ENCODE measurements around the gene ZSCAN5A. TPM values are rescaled to one million over a fixed set of nuclear protein-coding genes. Genes with fewer than 3 reads are reported as not detected.

Gene ZSCAN5A
- total and polyA plus RNA-seq, 9 of the 15 experiments (the other 6 are each of a cell fraction or from before 2014, with no cell fraction given) = 5.8 to 15.3 (median 11.8) TPM

GRCh38 chr19:56309511-56310185 is 5.0 kb downstream of the ZSCAN5A start (continued):
- TF ChIP-seq ZHX1 (conservative IDR thresholded peaks at IDR 0.05; ENCODE audit: low read length) = no peak
- peak; percentile 56 for TF ChIP-seq ZBTB33 (CRISPR knock-in tag; IDR thresholded peaks at IDR 0.05)
- TF ChIP-seq ZNF41 (CRISPR knock-in tag; conservative IDR thresholded peaks at IDR 0.05) = no peak
- no peak for TF ChIP-seq SRSF9 (IDR thresholded peaks at IDR 0.05; ENCODE audit: borderline replicate concordance, low read depth, low read length)
- peak; percentile 65; the same call in 1 of the 2 replicates for TF ChIP-seq GABPB1 (CRISPR knock-in tag; IDR thresholded peaks at IDR 0.05)
- TF ChIP-seq POLR3G (IDR thresholded peaks at IDR 0.05; ENCODE audit: extremely low read depth, insufficient read length, insufficient replicate concordance) = no peak
- no peak for TF ChIP-seq NR2C2 (CRISPR knock-in tag; IDR thresholded peaks at IDR 0.05)
- TF ChIP-seq NR2C2 (tag; IDR thresholded peaks at IDR 0.05) = no peak
- no peak for TF ChIP-seq ZNF408 (CRISPR knock-in tag; IDR thresholded peaks at IDR 0.05; ENCODE audit: low read depth)
- TF ChIP-seq, protein P1, sequence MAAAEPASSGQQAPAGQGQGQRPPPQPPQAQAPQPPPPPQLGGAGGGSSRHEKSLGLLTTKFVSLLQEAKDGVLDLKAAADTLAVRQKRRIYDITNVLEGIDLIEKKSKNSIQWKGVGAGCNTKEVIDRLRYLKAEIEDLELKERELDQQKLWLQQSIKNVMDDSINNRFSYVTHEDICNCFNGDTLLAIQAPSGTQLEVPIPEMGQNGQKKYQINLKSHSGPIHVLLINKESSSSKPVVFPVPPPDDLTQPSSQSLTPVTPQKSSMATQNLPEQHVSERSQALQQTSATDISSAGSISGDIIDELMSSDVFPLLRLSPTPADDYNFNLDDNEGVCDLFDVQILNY (CRISPR knock-in tag; IDR thresholded peaks at IDR 0.05) = no peak
- TF ChIP-seq CEBPZ (IDR thresholded peaks at IDR 0.05; ENCODE audit: borderline replicate concordance, low read depth, low read length) = no peak
- TF ChIP-seq EZH2 (IDR thresholded peaks at IDR 0.05; ENCODE audit: borderline replicate concordance, low read depth, low read length) = no peak
- TF ChIP-seq GMEB1 (CRISPR knock-in tag; IDR thresholded peaks at IDR 0.05) = no peak
- TF ChIP-seq MAFK (IDR thresholded peaks at IDR 0.05; ENCODE audit: low read length) = no peak
- TF ChIP-seq STAG1 (CRISPR knock-in tag; IDR thresholded peaks at IDR 0.05; ENCODE audit: borderline replicate concordance) = peak; percentile 36; the same call in 1 of the 2 replicates
- TF ChIP-seq JUN (IDR thresholded peaks at IDR 0.05; ENCODE audit: borderline replicate concordance, low read depth, low read length) = 0 out of 2 replicates have a peak, but pooled peaks have one; percentile 14
- no peak for TF ChIP-seq JUN (CRISPR knock-in tag; IDR thresholded peaks at IDR 0.05; ENCODE audit: borderline replicate concordance)

Data from K562 (cell line).